ENCODE data around the gene NLGN4Y.

The NLGN4Y gene

GRCh38 chrY:14763600-14763999 is 239.3 kb downstream of the NLGN4Y start:
- TF ChIP-seq GABPA (IDR thresholded peaks at IDR 0.05; ENCODE audit: low read depth): no peak
- no peak for DNase-seq (ENCODE audit: low read depth in 1 of 2, low spot score in 1 of 2)
- H3K4me3 ChIP-seq (replicated peaks; ENCODE audit: insufficient read depth, low read length): no peak overlapping the region
- no peaks in the 10 kb centered on the region for H3K27me3 ChIP-seq (ENCODE audit: insufficient read depth, poor library complexity, severe bottlenecking)
- no peak overlapping the region for H3K27ac ChIP-seq (replicated peaks)

- DNase-seq (ENCODE audit: low read depth in 1 of 2, low spot score in 1 of 2): no peak
- TF ChIP-seq POLR2AphosphoS5 (IDR thresholded peaks at IDR 0.05; ENCODE audit: low read depth) (no peak), SPI1 (IDR thresholded peaks at IDR 0.05; ENCODE audit: borderline replicate concordance, low read depth) (no peak), REST (IDR thresholded peaks at IDR 0.05; ENCODE audit: insufficient replicate concordance, low read depth) (no peak), GABPA (IDR thresholded peaks at IDR 0.05; ENCODE audit: low read depth) (no peak), CTCF (IDR thresholded peaks at IDR 0.05; ENCODE audit: insufficient read depth, low read length) (no peak)
- no peaks in the 10 kb centered on the region for H3K27me3 ChIP-seq (ENCODE audit: insufficient read depth, poor library complexity, severe bottlenecking)
Measured at GRCh38 chrY:14778208-14778607, 253.9 kb downstream of the NLGN4Y start.

GRCh38 chrY:14793104-14793503 is 268.8 kb downstream of the NLGN4Y start:
- TF ChIP-seq CTCF (IDR thresholded peaks at IDR 0.05; ENCODE audit: insufficient read depth, low read length) (no peak), REST (IDR thresholded peaks at IDR 0.05; ENCODE audit: insufficient replicate concordance, low read depth) (no peak), POLR2AphosphoS5 (IDR thresholded peaks at IDR 0.05; ENCODE audit: low read depth) (no peak), GABPA (IDR thresholded peaks at IDR 0.05; ENCODE audit: low read depth) (no peak)
- H3K27ac ChIP-seq (replicated peaks): no peak overlapping the region
- no peak for DNase-seq (ENCODE audit: low read depth in 1 of 2, low spot score in 1 of 2)
- no peaks in the 10 kb centered on the region for H3K27me3 ChIP-seq (ENCODE audit: insufficient read depth, poor library complexity, severe bottlenecking)
- H3K4me3 ChIP-seq (replicated peaks; ENCODE audit: insufficient read depth, low read length): no peak overlapping the region

More at GRCh38 chrY:14778208-14778607, 253.9 kb downstream of the NLGN4Y start:
- Histone ChIP-seq H3K4me3 (replicated peaks; ENCODE audit: insufficient read depth, low read length) (no peak overlapping the region), H3K27ac (replicated peaks) (no peak overlapping the region)

- no peak for DNase-seq (ENCODE audit: low read depth in 1 of 2, low spot score in 1 of 2)
- Histone ChIP-seq H3K4me3 (replicated peaks; ENCODE audit: insufficient read depth, low read length) (no peak overlapping the region), H3K27ac (replicated peaks) (no peak overlapping the region), H3K27me3 (ENCODE audit: insufficient read depth, poor library complexity, severe bottlenecking) (no peaks in the 10 kb centered on the region)
- TF ChIP-seq REST (IDR thresholded peaks at IDR 0.05; ENCODE audit: insufficient replicate concordance, low read depth): no peak
- no peak for TF ChIP-seq POLR2AphosphoS5 (IDR thresholded peaks at IDR 0.05; ENCODE audit: low read depth)
- no peak for TF ChIP-seq GABPA (IDR thresholded peaks at IDR 0.05; ENCODE audit: low read depth)
- TF ChIP-seq SPI1 (IDR thresholded peaks at IDR 0.05; ENCODE audit: borderline replicate concordance, low read depth): no peak
- TF ChIP-seq CTCF (IDR thresholded peaks at IDR 0.05; ENCODE audit: insufficient read depth, low read length): no peak
Measured at GRCh38 chrY:14793674-14794073, 269.3 kb downstream of the NLGN4Y start.

Data from HL-60 (cell line).